ENCODE data around the gene SAMD1.
"Not testable (repeated sequence)": the region's sequence is repeated elsewhere in the genome, so short reads cannot be mapped to it uniquely, and the experiment has no call there.

Gene SAMD1

GRCh38 chr19:14054099-14054498, 36.5 kb downstream of the SAMD1 start:
- Histone ChIP-seq H3K9me3 (ENCODE audit: control insufficient read depth, low read length) (no peaks in the 10 kb centered on the region), H3K4me1 (ENCODE audit: control insufficient read depth, insufficient read depth, low read length) (no peaks in the 10 kb centered on the region), H3K27me3 (ENCODE audit: control insufficient read depth, insufficient read depth, low read length, poor library complexity, severe bottlenecking) (peaks cover 29% of the 10 kb centered on the region), H3K27ac (ENCODE audit: insufficient read depth, low read depth, low read length, poor library complexity, severe bottlenecking) (no peak overlapping the region), H3K36me3 (ENCODE audit: control insufficient read depth, insufficient read depth, low read length) (no peaks in the 10 kb centered on the region), H3K4me3 (ENCODE audit: insufficient read depth, low read depth, low read length) (no peak overlapping the region)
- WGBS, 2 experiments, result 87 to 91% methylated on average over 6 of the region's 6 CpGs

GRCh38 chr19:14053500-14053899, 37.1 kb downstream of the SAMD1 start:
- Histone ChIP-seq H3K4me1 (ENCODE audit: control insufficient read depth, insufficient read depth, low read length) (no peaks in the 10 kb centered on the region), H3K4me3 (ENCODE audit: insufficient read depth, low read depth, low read length) (no peak overlapping the region), H3K27me3 (ENCODE audit: control insufficient read depth, insufficient read depth, low read length, poor library complexity, severe bottlenecking) (peaks cover 23% of the 10 kb centered on the region), H3K27ac (ENCODE audit: insufficient read depth, low read depth, low read length, poor library complexity, severe bottlenecking) (no peak overlapping the region), H3K9me3 (ENCODE audit: control insufficient read depth, low read length) (no peaks in the 10 kb centered on the region), H3K36me3 (ENCODE audit: control insufficient read depth, insufficient read depth, low read length) (no peaks in the 10 kb centered on the region)
- WGBS, 2 experiments, result 92 to 93% methylated on average over 11 of the region's 11 CpGs

DNA sequence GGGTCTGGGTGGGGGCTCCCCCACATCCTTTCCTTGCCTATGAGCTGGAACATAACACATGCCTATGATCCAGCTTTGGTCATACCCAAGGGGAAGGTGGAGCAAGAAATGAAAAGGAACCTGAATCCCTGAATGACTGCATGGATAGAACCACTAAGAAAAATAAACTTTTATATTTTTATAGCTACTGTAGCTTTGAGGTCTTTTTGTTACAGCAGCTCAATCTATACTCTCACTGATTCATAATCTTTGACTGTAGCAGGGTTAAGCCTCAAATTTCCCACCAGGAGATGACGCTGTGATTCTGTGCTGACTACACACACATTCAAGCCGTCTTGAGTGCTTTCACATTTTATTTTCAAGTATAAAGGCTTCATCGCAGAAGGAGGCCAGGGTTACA, 37.5 kb downstream of the SAMD1 start:
- Histone ChIP-seq H3K27ac (ENCODE audit: insufficient read depth, low read depth, low read length, poor library complexity, severe bottlenecking) (no peak overlapping the region), H3K4me3 (ENCODE audit: insufficient read depth, low read depth, low read length) (no peak overlapping the region), H3K27me3 (ENCODE audit: control insufficient read depth, insufficient read depth, low read length, poor library complexity, severe bottlenecking) (peaks cover 18% of the 10 kb centered on the region), H3K36me3 (ENCODE audit: control insufficient read depth, insufficient read depth, low read length) (no peaks in the 10 kb centered on the region), H3K4me1 (ENCODE audit: control insufficient read depth, insufficient read depth, low read length) (no peaks in the 10 kb centered on the region), H3K9me3 (ENCODE audit: control insufficient read depth, low read length) (no peaks in the 10 kb centered on the region)
- 95% methylated on average over 3 of the region's 3 CpGs for WGBS, 2 experiments

GRCh38 chr19:14052470-14052869, 38.1 kb downstream of the SAMD1 start:
- Histone ChIP-seq H3K27me3 (ENCODE audit: control insufficient read depth, insufficient read depth, low read length, poor library complexity, severe bottlenecking) (peaks cover 13% of the 10 kb centered on the region), H3K9me3 (ENCODE audit: control insufficient read depth, low read length) (no peaks in the 10 kb centered on the region), H3K27ac (ENCODE audit: insufficient read depth, low read depth, low read length, poor library complexity, severe bottlenecking) (no peak overlapping the region), H3K4me3 (ENCODE audit: insufficient read depth, low read depth, low read length) (no peak overlapping the region), H3K4me1 (ENCODE audit: control insufficient read depth, insufficient read depth, low read length) (no peaks in the 10 kb centered on the region), H3K36me3 (ENCODE audit: control insufficient read depth, insufficient read depth, low read length) (no peaks in the 10 kb centered on the region)
- WGBS, 2 experiments, result 94 to 95% methylated on average over 6 of the region's 6 CpGs

DNA sequence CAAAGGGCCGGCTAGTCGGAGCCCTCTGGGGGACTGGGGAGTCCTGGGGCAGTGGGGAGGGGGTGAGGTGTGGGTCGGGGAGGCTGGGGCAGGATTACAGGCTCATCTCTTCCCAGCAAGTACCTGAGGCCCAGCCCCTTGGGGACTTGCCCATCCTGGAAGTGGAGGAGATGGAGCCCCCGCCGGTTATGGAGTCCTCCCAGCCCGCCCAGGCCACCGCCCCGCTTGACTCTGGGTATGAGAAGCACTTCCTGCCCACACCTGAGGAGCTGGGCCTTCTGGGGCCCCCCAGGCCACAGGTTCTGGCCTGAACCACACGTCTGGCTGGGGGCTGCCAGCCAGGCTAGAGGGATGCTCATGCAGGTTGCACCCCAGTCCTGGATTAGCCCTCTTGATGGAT, 38.6 kb downstream of the SAMD1 start:
- WGBS, 2 experiments, result 86 to 87% methylated on average over 9 of the region's 9 CpGs
- Histone ChIP-seq H3K27me3 (ENCODE audit: control insufficient read depth, insufficient read depth, low read length, poor library complexity, severe bottlenecking) (peaks cover 9% of the 10 kb centered on the region), H3K36me3 (ENCODE audit: control insufficient read depth, insufficient read depth, low read length) (no peaks in the 10 kb centered on the region), H3K27ac (ENCODE audit: insufficient read depth, low read depth, low read length, poor library complexity, severe bottlenecking) (no peak overlapping the region), H3K4me1 (ENCODE audit: control insufficient read depth, insufficient read depth, low read length) (no peaks in the 10 kb centered on the region), H3K4me3 (ENCODE audit: insufficient read depth, low read depth, low read length) (no peak overlapping the region), H3K9me3 (ENCODE audit: control insufficient read depth, low read length) (no peaks in the 10 kb centered on the region)

- H3K27ac ChIP-seq (ENCODE audit: insufficient read depth, low read depth, low read length, poor library complexity, severe bottlenecking); H3K4me3 ChIP-seq (ENCODE audit: insufficient read depth, low read depth, low read length); H3K36me3 ChIP-seq (ENCODE audit: control insufficient read depth, insufficient read depth, low read length); H3K9me3 ChIP-seq (ENCODE audit: control insufficient read depth, low read length); H3K4me1 ChIP-seq (ENCODE audit: control insufficient read depth, insufficient read depth, low read length); H3K27me3 ChIP-seq (ENCODE audit: control insufficient read depth, insufficient read depth, low read length, poor library complexity, severe bottlenecking): not testable (repeated sequence)
- 93 to 94% methylated on average over 11 of the region's 11 CpGs for WGBS, 2 experiments
Observed at GRCh38 chr19:14050961-14051360, 39.6 kb downstream of the SAMD1 start.

DNA sequence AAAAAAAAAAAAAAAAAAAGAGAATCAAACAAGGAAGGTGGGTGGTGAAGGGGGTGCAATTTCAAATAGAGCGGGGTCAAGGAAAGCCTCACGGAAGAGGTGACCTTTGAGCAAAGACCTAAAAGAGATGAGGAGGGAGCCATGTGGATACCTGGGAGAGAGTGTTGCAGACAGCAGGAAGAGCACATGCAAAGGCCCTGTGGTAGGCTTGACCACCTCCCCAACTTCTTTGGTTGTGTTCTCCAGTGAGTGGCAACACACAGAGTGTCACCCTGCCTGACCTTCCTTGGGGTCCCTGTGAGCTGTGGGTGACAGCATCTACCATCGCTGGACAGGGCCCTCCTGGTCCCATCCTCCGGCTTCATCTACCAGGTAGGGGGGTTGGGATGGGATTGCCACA, 40.0 kb downstream of the SAMD1 start:
- 95 to 98% methylated on average over 4 of the region's 4 CpGs for WGBS, 2 experiments
- no peak overlapping the region for H3K27ac ChIP-seq (ENCODE audit: insufficient read depth, low read depth, low read length, poor library complexity, severe bottlenecking)
- H3K4me1 ChIP-seq (ENCODE audit: control insufficient read depth, insufficient read depth, low read length), result no peaks in the 10 kb centered on the region
- H3K9me3 ChIP-seq (ENCODE audit: control insufficient read depth, low read length), result no peaks in the 10 kb centered on the region
- no peak overlapping the region for H3K4me3 ChIP-seq (ENCODE audit: insufficient read depth, low read depth, low read length)
- no peaks in the 10 kb centered on the region for H3K27me3 ChIP-seq (ENCODE audit: control insufficient read depth, insufficient read depth, low read length, poor library complexity, severe bottlenecking)
- no peaks in the 10 kb centered on the region for H3K36me3 ChIP-seq (ENCODE audit: control insufficient read depth, insufficient read depth, low read length)

GRCh38 chr19:14048443-14049153, 42.0 kb downstream of the SAMD1 start:
- Histone ChIP-seq H3K36me3 (ENCODE audit: control insufficient read depth, insufficient read depth, low read length) (no peaks in the 10 kb centered on the region), H3K4me3 (ENCODE audit: insufficient read depth, low read depth, low read length) (no peak overlapping the region), H3K4me1 (ENCODE audit: control insufficient read depth, insufficient read depth, low read length) (no peaks in the 10 kb centered on the region), H3K27me3 (ENCODE audit: control insufficient read depth, insufficient read depth, low read length, poor library complexity, severe bottlenecking) (no peaks in the 10 kb centered on the region), H3K9me3 (ENCODE audit: control insufficient read depth, low read length) (no peaks in the 10 kb centered on the region), H3K27ac (ENCODE audit: insufficient read depth, low read depth, low read length, poor library complexity, severe bottlenecking) (no peak overlapping the region)
- WGBS, 2 experiments, result 82 to 83% methylated on average over 8 of the region's 8 CpGs

DNA sequence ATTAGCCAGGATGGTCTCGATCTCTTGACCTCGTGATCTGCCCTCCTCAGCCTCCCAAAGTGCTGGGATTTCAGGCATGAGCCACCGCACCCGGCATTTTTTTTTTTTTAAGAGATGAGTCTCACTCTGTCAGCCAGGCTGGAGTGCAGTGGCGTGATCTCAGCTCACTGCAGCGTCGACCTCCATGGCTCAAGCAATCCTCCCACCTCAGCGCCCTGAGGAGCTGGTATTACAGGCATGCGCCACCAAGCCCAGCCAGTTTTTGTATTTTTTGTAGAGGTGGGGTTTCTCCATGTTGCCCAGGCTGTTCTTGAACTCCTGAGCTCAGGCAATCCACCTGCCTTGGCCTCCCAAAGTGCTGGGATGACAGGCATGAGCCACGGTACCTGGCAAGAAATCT, 42.7 kb downstream of the SAMD1 start:
- not testable (repeated sequence) for H3K27me3 ChIP-seq (ENCODE audit: control insufficient read depth, insufficient read depth, low read length, poor library complexity, severe bottlenecking); H3K36me3 ChIP-seq (ENCODE audit: control insufficient read depth, insufficient read depth, low read length); H3K4me1 ChIP-seq (ENCODE audit: control insufficient read depth, insufficient read depth, low read length); H3K4me3 ChIP-seq (ENCODE audit: insufficient read depth, low read depth, low read length); H3K9me3 ChIP-seq (ENCODE audit: control insufficient read depth, low read length); H3K27ac ChIP-seq (ENCODE audit: insufficient read depth, low read depth, low read length, poor library complexity, severe bottlenecking)
- 92 to 94% methylated on average over 9 of the region's 10 CpGs for WGBS, 2 experiments

DNA sequence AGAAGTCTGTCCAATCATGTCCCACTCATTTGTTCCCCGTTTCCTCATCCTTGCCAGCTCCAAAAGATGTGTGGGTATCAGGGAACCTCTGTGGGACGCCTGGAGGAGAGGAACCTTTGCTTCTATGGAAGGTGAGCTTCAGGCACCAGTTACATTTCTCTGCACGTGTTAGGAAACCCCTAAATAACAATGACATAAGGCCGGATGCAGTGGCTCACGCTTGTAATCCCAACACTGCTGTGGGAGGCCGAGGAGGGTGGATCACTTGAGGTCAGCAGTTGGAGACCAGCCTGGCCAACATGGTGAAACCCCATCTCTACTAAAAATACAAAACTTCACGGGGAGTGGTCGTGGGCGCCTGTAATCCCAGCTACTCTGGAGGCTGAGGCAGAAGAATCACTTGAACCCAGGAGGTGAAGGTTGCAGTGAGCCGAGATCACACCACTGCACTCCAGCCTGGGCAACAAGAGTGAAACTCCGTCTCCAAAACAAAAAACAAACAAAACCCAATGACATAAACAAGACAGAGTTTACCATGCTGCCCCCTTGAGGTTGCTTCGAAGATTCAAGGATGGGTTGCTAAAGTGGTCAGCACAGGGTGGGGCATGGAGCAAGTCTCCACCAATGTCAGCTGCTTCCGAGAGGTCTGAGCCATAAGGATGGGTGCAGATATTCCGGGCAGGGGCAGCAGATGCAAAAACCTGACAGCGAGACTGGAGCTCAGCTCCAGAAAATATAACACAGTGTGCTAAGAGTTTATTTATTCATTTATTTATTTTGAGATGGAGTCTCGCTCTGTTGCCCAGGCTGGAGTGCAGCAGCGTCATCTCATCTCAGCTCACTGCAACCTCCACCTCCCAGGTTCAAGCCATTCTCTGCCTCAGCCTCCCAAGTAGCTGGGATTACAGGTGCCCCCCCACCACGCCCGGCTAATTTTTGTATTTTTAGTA, 47.6 kb downstream of the SAMD1 start:
- not testable (repeated sequence) for H3K9me3 ChIP-seq (ENCODE audit: control insufficient read depth, low read length); H3K4me3 ChIP-seq (ENCODE audit: insufficient read depth, low read depth, low read length); H3K27me3 ChIP-seq (ENCODE audit: control insufficient read depth, insufficient read depth, low read length, poor library complexity, severe bottlenecking); H3K36me3 ChIP-seq (ENCODE audit: control insufficient read depth, insufficient read depth, low read length); H3K4me1 ChIP-seq (ENCODE audit: control insufficient read depth, insufficient read depth, low read length)
- peak overlapping the region; percentile 47 for H3K27ac ChIP-seq (ENCODE audit: insufficient read depth, low read depth, low read length, poor library complexity, severe bottlenecking)
- WGBS, 2 experiments, result 81% methylated on average over 19 of the region's 19 CpGs

All from ectodermal cell (in vitro differentiated cells).